HTR-8/SVneo (cell line): Measurements from ENCODE around the gene CDKN2C.

Source experiments
- DNase-seq: peaks from one replicate; pipeline ENCODE4 v3.0.0; 2011; ENCODE audit warnings: low spot score, mixed read lengths; ENCODE audit not compliant: insufficient read length
- FAIRE-seq: peaks from 2 replicates; lab custom pipeline; 2011; peaks lifted over from hg19 to GRCh38; lab: Jason Lieb, UNC

Gene CDKN2C

DNA sequence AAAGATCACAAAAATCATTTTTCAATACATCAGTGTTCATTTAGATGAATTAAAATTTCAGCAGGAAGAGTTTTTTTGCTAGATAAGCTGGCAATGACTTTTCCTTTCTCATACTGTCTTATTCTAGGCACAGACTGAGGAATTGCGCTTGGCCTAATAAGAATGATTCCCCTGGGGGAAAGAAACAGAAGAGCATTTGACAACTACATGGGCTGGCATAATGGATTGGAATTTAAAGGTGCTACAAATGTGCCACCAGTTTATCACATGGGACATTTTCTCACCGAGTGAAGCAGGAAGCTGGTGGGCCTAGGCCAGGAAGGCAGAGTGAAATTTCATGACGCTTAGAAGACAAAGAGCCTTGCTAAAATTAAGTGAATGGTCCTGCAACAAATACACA lies 39.3 kb downstream of the CDKN2C start:
- FAIRE-seq = no peak
- no peak for DNase-seq

DNA sequence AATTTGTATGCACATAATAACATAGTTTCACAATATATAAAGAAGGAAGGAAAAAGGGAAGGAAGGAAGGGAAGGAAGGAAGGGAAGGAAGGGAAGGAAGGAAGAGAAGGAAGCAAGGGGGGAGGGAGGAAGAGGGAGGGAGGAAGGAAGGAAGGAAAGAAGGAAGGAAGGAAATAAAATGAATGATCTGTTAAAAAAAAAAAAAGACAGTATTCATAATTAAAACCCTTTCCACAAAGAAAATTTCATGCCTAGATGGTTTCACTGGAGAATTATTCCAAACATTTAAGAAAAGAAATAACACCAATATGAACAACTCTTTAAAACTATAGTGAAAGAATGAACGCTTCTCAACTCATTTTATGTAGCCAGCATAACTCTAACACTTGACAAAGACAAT lies 44.8 kb downstream of the CDKN2C start:
- FAIRE-seq (no peak), DNase-seq (no peak)

DNA sequence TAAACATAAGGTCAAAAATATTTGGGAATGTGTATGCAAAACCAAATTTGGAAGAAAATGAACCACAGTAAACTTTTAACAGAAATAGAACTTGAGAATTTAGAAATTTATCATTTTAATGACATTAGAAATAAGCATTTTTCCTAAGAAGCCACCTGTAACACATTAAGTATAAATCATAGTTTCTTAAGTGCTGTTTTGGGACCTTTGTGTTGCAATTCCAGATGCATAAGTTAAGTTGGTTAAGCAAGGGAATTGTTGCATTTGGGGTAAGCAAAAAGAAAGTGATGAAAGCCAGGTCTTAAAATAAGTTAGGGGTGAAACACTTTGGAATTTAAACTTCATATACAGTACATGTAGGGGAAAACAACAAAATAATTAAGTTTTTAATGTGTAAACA lies 49.8 kb downstream of the CDKN2C start:
- DNase-seq (no peak), FAIRE-seq (no peak)
